WTC11 (cell line): ENCODE data around the gene TNPO1. TPM values are rescaled to one million over a fixed set of nuclear protein-coding genes. Genes with fewer than 3 reads are reported as not detected.

Experiments
- ATAC-seq: fragments of 200-7000 bp; cut with Tn5 transposase; 2 replicates; pipeline ENCODE4 v1.10.0; 2021; ENCODE audit warnings: mild to moderate bottlenecking, moderate library complexity
- CTCF ChIA-PET: fragments of 300-600 bp; sonication (Branson Sonifier 250); formaldehyde crosslinking; loops from one replicate; lab custom pipeline; 2021; ENCODE audit warnings: antibody characterized with exemption; lab: Charles Lee
- POLR2A ChIA-PET: fragments of 350-600 bp; sonication (Branson Sonifier 250); formaldehyde crosslinking; loops from one replicate; lab custom pipeline; 2021; ENCODE audit warnings: antibody characterized with exemption; lab: Charles Lee
- DNase-seq: peaks from one replicate; pipeline ENCODE4 v3.0.0; 2021; ENCODE audit warnings: low spot score
- H3K27ac Mint-ChIP-seq: 2 replicates; pipeline ENCODE4 v1.8.0; 2021; ENCODE audit warnings: mixed read lengths
- H3K27me3 Mint-ChIP-seq: 2 replicates; pipeline ENCODE4 v1.8.0; 2021; ENCODE audit warnings: low read depth, mild to moderate bottlenecking, moderate library complexity, mixed read lengths
- H3K36me3 Mint-ChIP-seq: 2 replicates; pipeline ENCODE4 v1.8.0; 2021; ENCODE audit warnings: mixed read lengths
- H3K4me1 Mint-ChIP-seq: 2 replicates; pipeline ENCODE4 v1.8.0; 2022; ENCODE audit warnings: mixed read lengths
- H3K4me3 Mint-ChIP-seq: 2 replicates; pipeline ENCODE4 v1.8.0; 2021; ENCODE audit warnings: mild to moderate bottlenecking, moderate library complexity, mixed read lengths
- H3K9me3 Mint-ChIP-seq: 2 replicates; pipeline ENCODE4 v1.8.0; 2021; ENCODE audit warnings: mixed read lengths
- AR ChIP-seq: fragments of 250-450 bp; sonication (Bioruptor Pico); IDR thresholded peaks from 2 replicates; pipeline ENCODE4 v1.9.0; 2021; ENCODE audit warnings: mild to moderate bottlenecking
- ARID4B ChIP-seq: sonication (generic); formaldehyde crosslinking; IDR thresholded peaks from 2 replicates; pipeline ENCODE4 v1.8.0; 2023; ENCODE audit warnings: missing genetic modification reagents, mild to moderate bottlenecking, borderline replicate concordance
- ATF6 ChIP-seq: sonication (generic); formaldehyde crosslinking; IDR thresholded peaks from 2 replicates; pipeline ENCODE4 v1.8.1; 2023; ENCODE audit warnings: mild to moderate bottlenecking, missing genetic modification reagents
- CREM ChIP-seq: sonication (generic); formaldehyde crosslinking; IDR thresholded peaks from 2 replicates; pipeline ENCODE4 v1.8.1; 2022; ENCODE audit warnings: mild to moderate bottlenecking, missing genetic modification reagents, moderate library complexity
- ELF4 ChIP-seq: sonication (generic); formaldehyde crosslinking; IDR thresholded peaks from 2 replicates; pipeline ENCODE4 v1.8.1; 2022; ENCODE audit warnings: low read depth, mild to moderate bottlenecking, moderate library complexity, missing genetic modification reagents
- ETV6 ChIP-seq: sonication (generic); formaldehyde crosslinking; IDR thresholded peaks from 2 replicates; pipeline ENCODE4 v1.8.1; 2022; ENCODE audit warnings: mild to moderate bottlenecking, missing genetic modification reagents
- HMGXB4 ChIP-seq: sonication (generic); formaldehyde crosslinking; IDR thresholded peaks from 2 replicates; pipeline ENCODE4 v1.8.1; 2023; ENCODE audit warnings: mild to moderate bottlenecking, moderate library complexity, missing genetic modification reagents
- NFE2L1 ChIP-seq: sonication (generic); formaldehyde crosslinking; IDR thresholded peaks from 2 replicates; pipeline ENCODE4 v1.8.1; 2023; ENCODE audit warnings: missing genetic modification reagents
- PRRX2 ChIP-seq: fragments of 250-450 bp; sonication (Bioruptor Pico); IDR thresholded peaks from 2 replicates; pipeline ENCODE4 v1.8.0; 2021; ENCODE audit warnings: mild to moderate bottlenecking
- SOX15 ChIP-seq: fragments of 250-450 bp; sonication (Bioruptor Pico); IDR thresholded peaks from 2 replicates; pipeline ENCODE4 v1.9.0; 2021; ENCODE audit warnings: mild to moderate bottlenecking
- ZNF317 ChIP-seq: sonication (generic); formaldehyde crosslinking; IDR thresholded peaks from 2 replicates; pipeline ENCODE4 v1.8.1; 2023; ENCODE audit warnings: low read depth, mild to moderate bottlenecking, moderate library complexity, missing genetic modification reagents, borderline replicate concordance
- ZNF416 ChIP-seq: fragments of 250-450 bp; sonication (Bioruptor Pico); IDR thresholded peaks from 2 replicates; pipeline ENCODE4 v1.9.0; 2021; ENCODE audit warnings: mild to moderate bottlenecking, inconsistent platforms
- ZNF423 ChIP-seq: fragments of 250-450 bp; sonication (Bioruptor Pico); IDR thresholded peaks from 2 replicates; pipeline ENCODE4 v2.1.2; 2022; ENCODE audit warnings: mild to moderate bottlenecking, moderate library complexity
- ZNF532 ChIP-seq: fragments of 250-450 bp; sonication (Bioruptor Pico); IDR thresholded peaks from 2 replicates; pipeline ENCODE4 v1.9.0; 2021; ENCODE audit warnings: mild to moderate bottlenecking, borderline replicate concordance
- ZNF671 ChIP-seq: fragments of 250-450 bp; sonication (Bioruptor Pico); IDR thresholded peaks from 2 replicates; pipeline ENCODE4 v1.8.0; 2021; ENCODE audit warnings: mild to moderate bottlenecking
- total RNA-seq: library from RNA; stranded (reverse); gene quantifications from 3 replicates; pipeline ENCODE4 v1.2.3, GENCODE V29; 2021

Gene TNPO1
- total RNA-seq, 1 experiment from 2014 or later = 150 TPM

- no peak for TF ChIP-seq HMGXB4
Observed at GRCh38 chr5:72845889-72846288, 29.4 kb downstream of the TNPO1 start (continued).

GRCh38 chr5:72846483-72846882, 30.0 kb downstream of the TNPO1 start:
- Mint-ChIP-seq H3K4me1 (peaks cover 49% of the 10 kb centered on the region), H3K27me3 (no peaks in the 10 kb centered on the region), H3K4me3 (no peak overlapping the region), H3K36me3 (peaks cover under 1% of the 10 kb centered on the region; the same call in 1 of the 2 replicates), H3K27ac (no peak overlapping the region), H3K9me3 (no peaks in the 10 kb centered on the region)
- ChIA-PET POLR2A (interaction anchor here (1.6 kb wide), 1 partner anchor 30 kb away, joined by 5 read pairs; the partner anchor contains the start of gene TNPO1), CTCF (interaction anchor here (1.3 kb wide), 1 partner anchor 28 kb away, joined by 3 read pairs; no protein-coding TSS in a partner anchor)
- DNase-seq (no peak), ATAC-seq (no peak)
- TF ChIP-seq ZNF317 (CRISPR knock-in tag) (no peak), SOX15 (CRISPR knock-in tag) (no peak), NFE2L1 (CRISPR knock-in tag) (no peak), ZNF423 (no peak), CREM (CRISPR knock-in tag) (no peak), ZNF532 (CRISPR knock-in tag) (no peak), ZNF416 (CRISPR knock-in tag) (no peak), ZNF671 (CRISPR knock-in tag) (no peak), PRRX2 (CRISPR knock-in tag) (no peak), AR (CRISPR knock-in tag) (no peak), ARID4B (no peak), ETV6 (no peak), ATF6 (CRISPR knock-in tag) (no peak), ELF4 (CRISPR knock-in tag) (no peak)
